KMS-11 (cell line): ENCODE data around the gene RPL28.

Experiments
- H2AFZ ChIP-seq: fragments of 200-600 bp; sonication (generic); 2 replicates; pipeline ENCODE4 v1.6.1; 2016; ENCODE audit warnings: antibody characterized with exemption, mixed run types, low read depth
- H3K27ac ChIP-seq: fragments of 200-600 bp; sonication (generic); 2 replicates; pipeline ENCODE4 v1.6.1; 2016; ENCODE audit warnings: mild to moderate bottlenecking, mixed run types
- H3K27me3 ChIP-seq: fragments of 200-600 bp; sonication (generic); 2 replicates; pipeline ENCODE4 v1.6.1; 2017; ENCODE audit warnings: mild to moderate bottlenecking, low read depth, mixed run types, moderate library complexity; ENCODE audit not compliant: insufficient read depth
- H3K36me3 ChIP-seq: fragments of 200-600 bp; sonication (generic); 2 replicates; pipeline ENCODE4 v1.6.1; 2017; ENCODE audit warnings: mild to moderate bottlenecking, mixed run types; ENCODE audit not compliant: insufficient read depth
- H3K4me1 ChIP-seq: fragments of 200-600 bp; sonication (generic); 2 replicates; pipeline ENCODE4 v1.6.1; 2016; ENCODE audit warnings: mild to moderate bottlenecking, low read depth, mixed run types; ENCODE audit not compliant: poor library complexity, severe bottlenecking
- H3K4me2 ChIP-seq: fragments of 200-600 bp; sonication (generic); 2 replicates; pipeline ENCODE4 v1.7.0; 2016; ENCODE audit warnings: mild to moderate bottlenecking, mixed run types
- H3K4me3 ChIP-seq: fragments of 200-600 bp; sonication (generic); IDR thresholded peaks from 2 replicates; pipeline ENCODE4 v1.6.1; 2017; ENCODE audit warnings: low read depth, low read length, mixed read lengths; ENCODE audit not compliant: insufficient read depth
- H3K79me2 ChIP-seq: fragments of 200-600 bp; sonication (generic); 2 replicates; pipeline ENCODE4 v1.6.1; 2016; ENCODE audit warnings: low read depth, mixed run types; ENCODE audit not compliant: insufficient read depth
- H3K9ac ChIP-seq: fragments of 200-600 bp; sonication (generic); 2 replicates; pipeline ENCODE4 v1.6.1; 2016; ENCODE audit warnings: mild to moderate bottlenecking, mixed run types
- H4K20me1 ChIP-seq: fragments of 200-600 bp; sonication (generic); 2 replicates; pipeline ENCODE4 v1.6.1; 2016; ENCODE audit warnings: mild to moderate bottlenecking, mixed run types; ENCODE audit not compliant: insufficient read depth
- TF ChIP-seq, protein P1 (sequence below): fragments of 200-600 bp; sonication (generic); conservative IDR thresholded peaks from 2 replicates; pipeline ENCODE4 v1.6.1; 2017; ENCODE audit warnings: low read depth, mild to moderate bottlenecking, antibody characterized with exemption, low read length, moderate library complexity, mixed read lengths

The RPL28 gene

DNA sequence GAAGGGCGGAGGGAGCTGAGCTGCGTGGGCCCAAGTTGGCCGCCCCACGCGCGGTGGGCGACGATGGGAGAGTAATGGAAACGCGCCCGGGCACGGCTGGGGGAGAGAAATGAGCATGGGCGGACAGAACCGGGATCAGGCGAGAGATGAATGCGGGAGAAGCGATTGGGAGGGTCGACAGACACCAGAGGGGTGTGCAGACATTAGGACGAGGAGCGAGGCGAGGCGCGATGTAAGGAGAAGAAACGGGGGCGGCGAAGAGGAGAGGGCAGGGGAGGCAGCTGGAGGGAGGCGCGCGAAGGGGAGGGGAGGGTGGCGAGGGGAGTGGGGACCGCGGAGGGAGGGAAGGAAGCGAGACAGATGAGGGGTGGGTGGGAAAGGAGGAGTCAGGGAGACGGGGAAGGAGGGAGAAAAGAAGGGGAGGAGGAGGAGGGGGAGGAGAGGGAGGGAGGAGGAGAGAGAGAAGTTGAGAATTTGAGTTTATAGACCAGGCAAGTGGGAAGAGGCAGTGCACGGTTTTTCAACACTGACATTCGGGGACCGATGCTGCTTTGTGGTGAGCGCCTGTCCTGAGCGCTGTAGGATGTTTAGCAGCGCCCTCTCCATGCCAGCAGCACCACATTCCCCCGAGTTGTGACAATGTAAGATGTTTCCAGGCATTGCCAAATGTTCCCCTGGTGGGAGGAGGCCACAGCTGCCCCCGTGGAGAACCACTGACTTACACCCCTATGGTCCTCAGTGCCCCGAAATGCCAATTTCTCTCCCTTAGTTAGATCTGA, 57.5 kb downstream of the RPL28 start, which contains the start of gene SHISA7:
Gene SHISA7, minus strand, starts transcription at position 256 of the 779 bp plus-strand sequence. CDS start 437 bp downstream, outside the sequence.
- no peaks in the 10 kb centered on the region for H3K79me2 ChIP-seq
- peaks cover 73% of the 10 kb centered on the region for H3K27me3 ChIP-seq
- H3K4me3 ChIP-seq, result no peak within 1 kb of the TSS
- H3K27ac ChIP-seq, result no peak within 1 kb of the TSS
- no peaks in the 10 kb centered on the region for H4K20me1 ChIP-seq
- TF ChIP-seq, protein P1, sequence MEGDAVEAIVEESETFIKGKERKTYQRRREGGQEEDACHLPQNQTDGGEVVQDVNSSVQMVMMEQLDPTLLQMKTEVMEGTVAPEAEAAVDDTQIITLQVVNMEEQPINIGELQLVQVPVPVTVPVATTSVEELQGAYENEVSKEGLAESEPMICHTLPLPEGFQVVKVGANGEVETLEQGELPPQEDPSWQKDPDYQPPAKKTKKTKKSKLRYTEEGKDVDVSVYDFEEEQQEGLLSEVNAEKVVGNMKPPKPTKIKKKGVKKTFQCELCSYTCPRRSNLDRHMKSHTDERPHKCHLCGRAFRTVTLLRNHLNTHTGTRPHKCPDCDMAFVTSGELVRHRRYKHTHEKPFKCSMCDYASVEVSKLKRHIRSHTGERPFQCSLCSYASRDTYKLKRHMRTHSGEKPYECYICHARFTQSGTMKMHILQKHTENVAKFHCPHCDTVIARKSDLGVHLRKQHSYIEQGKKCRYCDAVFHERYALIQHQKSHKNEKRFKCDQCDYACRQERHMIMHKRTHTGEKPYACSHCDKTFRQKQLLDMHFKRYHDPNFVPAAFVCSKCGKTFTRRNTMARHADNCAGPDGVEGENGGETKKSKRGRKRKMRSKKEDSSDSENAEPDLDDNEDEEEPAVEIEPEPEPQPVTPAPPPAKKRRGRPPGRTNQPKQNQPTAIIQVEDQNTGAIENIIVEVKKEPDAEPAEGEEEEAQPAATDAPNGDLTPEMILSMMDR, result no peak
- H3K36me3 ChIP-seq, result no peaks in the 10 kb centered on the region
- no peaks in the 10 kb centered on the region for H3K4me1 ChIP-seq
- H3K4me2 ChIP-seq, result no peak within 1 kb of the TSS
- no peak within 1 kb of the TSS for H2AFZ ChIP-seq
- no peak within 1 kb of the TSS for H3K9ac ChIP-seq

DNA sequence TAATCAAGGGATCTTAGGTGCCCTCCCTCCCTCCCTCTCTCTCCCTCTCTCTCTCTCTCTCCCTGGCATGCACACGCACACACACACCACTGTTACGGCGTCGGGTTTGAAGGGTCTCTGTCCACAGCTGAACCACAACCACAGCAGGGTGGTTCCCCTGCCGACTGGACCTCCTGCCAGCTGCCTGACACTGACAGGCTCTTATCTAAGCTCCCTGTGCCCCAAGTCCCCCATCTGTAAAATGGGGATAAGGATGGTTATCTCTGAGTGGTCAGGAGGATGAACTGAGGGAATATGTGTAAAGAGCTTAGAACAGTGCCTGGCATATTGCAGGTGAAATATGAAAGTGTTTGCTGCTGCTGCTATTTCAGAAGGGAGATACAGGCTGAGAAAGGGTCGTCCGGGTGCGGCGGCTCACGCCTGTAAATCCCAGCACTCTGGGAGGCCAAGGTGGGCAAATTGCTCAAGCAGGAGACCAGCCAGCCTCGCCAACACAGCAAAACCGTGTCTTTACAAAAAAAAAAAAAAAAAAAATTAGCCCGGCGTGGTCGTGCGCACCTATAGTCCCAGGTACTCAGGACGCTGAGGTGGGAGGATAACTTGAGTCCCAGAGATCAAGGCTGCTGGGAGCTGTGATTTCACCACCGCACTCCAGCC, 58.2 kb downstream of the RPL28 start:
- TF ChIP-seq, protein P1, result no peak
- H3K27me3 ChIP-seq, result peaks cover 68% of the 10 kb centered on the region

GRCh38 chr19:55444646-55445045, 58.9 kb downstream of the RPL28 start:
- Histone ChIP-seq H3K27ac (no peak overlapping the region), H3K79me2 (no peaks in the 10 kb centered on the region), H3K36me3 (no peaks in the 10 kb centered on the region), H3K27me3 (peaks cover 61% of the 10 kb centered on the region), H3K9ac (no peak overlapping the region), H2AFZ (no peak overlapping the region), H4K20me1 (no peaks in the 10 kb centered on the region), H3K4me1 (no peaks in the 10 kb centered on the region), H3K4me3 (no peak overlapping the region), H3K4me2 (no peak overlapping the region)
- TF ChIP-seq, protein P1, result no peak

More for the DNA sequence above, 58.2 kb downstream of the RPL28 start:
- Histone ChIP-seq H4K20me1 (no peaks in the 10 kb centered on the region), H2AFZ (no peak overlapping the region), H3K4me2 (no peak overlapping the region), H3K36me3 (no peaks in the 10 kb centered on the region), H3K27ac (no peak overlapping the region), H3K4me1 (no peaks in the 10 kb centered on the region), H3K9ac (no peak overlapping the region), H3K4me3 (no peak overlapping the region), H3K79me2 (no peaks in the 10 kb centered on the region)

- Histone ChIP-seq H3K4me3 (no peak overlapping the region), H2AFZ (no peak overlapping the region), H3K27ac (no peak overlapping the region), H3K79me2 (no peaks in the 10 kb centered on the region), H3K36me3 (no peaks in the 10 kb centered on the region), H3K9ac (no peak overlapping the region), H3K4me1 (no peaks in the 10 kb centered on the region), H3K4me2 (no peak overlapping the region), H4K20me1 (no peaks in the 10 kb centered on the region), H3K27me3 (peaks cover 46% of the 10 kb centered on the region)
- TF ChIP-seq, protein P1, result no peak
Measured at GRCh38 chr19:55446060-55446459, 60.3 kb downstream of the RPL28 start.
